Measurements from ENCODE around the gene DCK. TPM values are rescaled to one million over a fixed set of nuclear protein-coding genes. Genes with fewer than 3 reads are reported as not detected.
"Not testable (repeated sequence)": the region's sequence is repeated elsewhere in the genome, so short reads cannot be mapped to it uniquely, and the experiment has no call there.

The DCK gene
- polyA plus RNA-seq, 3 donors: 13.3 to 56.6 (median 47.3) TPM

DNA sequence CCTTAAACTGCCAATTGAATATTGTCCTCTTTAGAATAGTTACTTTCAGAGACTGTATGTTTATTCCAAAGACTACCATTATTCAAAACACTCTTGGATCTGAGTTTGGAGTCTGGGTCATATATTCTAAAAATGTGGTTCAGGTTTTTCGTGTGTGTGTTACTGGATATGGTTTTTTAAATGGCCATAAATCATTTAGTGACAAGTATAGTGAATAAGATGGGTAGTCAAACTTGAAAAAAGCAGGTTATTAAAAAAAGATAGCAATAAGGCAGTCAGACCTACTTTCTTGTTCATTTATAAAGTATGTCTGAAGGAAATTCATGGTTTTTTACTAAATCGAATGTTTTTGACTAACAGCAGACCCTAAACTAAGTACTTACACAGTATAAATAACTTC, 59.3 kb downstream of the DCK start:
- H3K9me3 Mint-ChIP-seq: peaks cover 0 to 4% (median 2%) of the 10 kb centered on the region in 7 donors
- Histone ChIP-seq H2AFZ (ENCODE audit: insufficient read depth, low read depth, low read length, poor library complexity, severe bottlenecking) (no peak overlapping the region), H3K79me2 (ENCODE audit: insufficient read depth, low read length) (no peaks in the 10 kb centered on the region), H3K4me3 (replicated peaks in 1 of 3; ENCODE audit: low read depth in 2 of 3, low read length in 3 of 3) (no peak overlapping the region), H3K9me3 (replicated peaks in 1 of 2; ENCODE audit: control insufficient read depth in 1 of 2, insufficient read depth in 1 of 2, low read length in 2 of 2) (no peaks in the 10 kb centered on the region), H3K36me3 (replicated peaks in 1 of 2; ENCODE audit: control insufficient read depth in 1 of 2, insufficient read depth in 2 of 2, low read length in 2 of 2) (no peaks in the 10 kb centered on the region), H3K4me1 (ENCODE audit: control insufficient read depth in 1 of 2, insufficient read depth in 2 of 2, low read length in 2 of 2) (no peaks in the 10 kb centered on the region), H3K4me2 (replicated peaks; ENCODE audit: extremely low read depth, low read length, poor library complexity, severe bottlenecking) (no peak overlapping the region), H3K27ac (ENCODE audit: low read depth in 1 of 2, low read length in 2 of 2) (no peak overlapping the region), H3K9ac (ENCODE audit: insufficient read depth, low read length, poor library complexity, severe bottlenecking) (no peak overlapping the region), H4K20me1 (ENCODE audit: insufficient read depth, low read length) (no peaks in the 10 kb centered on the region), H3K27me3 (ENCODE audit: control insufficient read depth in 2 of 2, insufficient read depth in 2 of 2, low read length in 2 of 2) (no peaks in the 10 kb centered on the region)
- DNase-seq: no peak
- intact Hi-C loops (cut with micrococcal nuclease): no loop called here
- H3K27ac Mint-ChIP-seq: no peak overlapping the region
- WGBS (ENCODE audit: insufficient coverage): no CpG with 5 or more reads among the region's 2 CpGs
- TF ChIP-seq, protein P1, sequence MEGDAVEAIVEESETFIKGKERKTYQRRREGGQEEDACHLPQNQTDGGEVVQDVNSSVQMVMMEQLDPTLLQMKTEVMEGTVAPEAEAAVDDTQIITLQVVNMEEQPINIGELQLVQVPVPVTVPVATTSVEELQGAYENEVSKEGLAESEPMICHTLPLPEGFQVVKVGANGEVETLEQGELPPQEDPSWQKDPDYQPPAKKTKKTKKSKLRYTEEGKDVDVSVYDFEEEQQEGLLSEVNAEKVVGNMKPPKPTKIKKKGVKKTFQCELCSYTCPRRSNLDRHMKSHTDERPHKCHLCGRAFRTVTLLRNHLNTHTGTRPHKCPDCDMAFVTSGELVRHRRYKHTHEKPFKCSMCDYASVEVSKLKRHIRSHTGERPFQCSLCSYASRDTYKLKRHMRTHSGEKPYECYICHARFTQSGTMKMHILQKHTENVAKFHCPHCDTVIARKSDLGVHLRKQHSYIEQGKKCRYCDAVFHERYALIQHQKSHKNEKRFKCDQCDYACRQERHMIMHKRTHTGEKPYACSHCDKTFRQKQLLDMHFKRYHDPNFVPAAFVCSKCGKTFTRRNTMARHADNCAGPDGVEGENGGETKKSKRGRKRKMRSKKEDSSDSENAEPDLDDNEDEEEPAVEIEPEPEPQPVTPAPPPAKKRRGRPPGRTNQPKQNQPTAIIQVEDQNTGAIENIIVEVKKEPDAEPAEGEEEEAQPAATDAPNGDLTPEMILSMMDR (IDR thresholded peaks at IDR 0.05): no peak
- peaks cover 0 to 2% (median 0%) of the 10 kb centered on the region in 3 donors for H3K27me3 Mint-ChIP-seq (ENCODE audit: low read depth in 3 of 3)
- H3K4me1 Mint-ChIP-seq: no peaks in the 10 kb centered on the region
- no peaks in the 10 kb centered on the region for H3K36me3 Mint-ChIP-seq
- H3K4me3 Mint-ChIP-seq: no peak overlapping the region

DNA sequence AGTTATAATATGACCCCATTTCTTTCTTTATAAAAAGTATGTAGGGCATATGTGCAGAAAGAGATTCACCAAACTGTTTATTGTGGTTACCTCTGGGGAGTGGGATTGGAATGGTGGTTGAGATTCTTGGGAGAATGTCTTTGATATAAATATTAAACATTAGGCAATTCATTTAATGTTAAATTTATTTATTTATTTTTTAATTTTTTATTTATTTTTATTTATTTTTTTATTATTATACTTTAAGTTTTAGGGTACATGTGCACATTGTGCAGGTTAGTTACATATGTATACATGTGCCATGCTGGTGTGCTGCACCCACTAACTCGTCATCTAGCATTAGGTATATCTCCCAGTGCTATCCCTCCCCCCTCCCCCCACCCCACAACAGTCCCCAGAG, 60.2 kb downstream of the DCK start:
- H3K36me3 Mint-ChIP-seq; H3K4me1 ChIP-seq (ENCODE audit: control insufficient read depth in 1 of 2, insufficient read depth in 2 of 2, low read length in 2 of 2); H3K36me3 ChIP-seq (replicated peaks in 1 of 2; ENCODE audit: control insufficient read depth in 1 of 2, insufficient read depth in 2 of 2, low read length in 2 of 2); H3K9ac ChIP-seq (ENCODE audit: insufficient read depth, low read length, poor library complexity, severe bottlenecking); H3K27ac Mint-ChIP-seq; H3K9me3 Mint-ChIP-seq; H3K27me3 Mint-ChIP-seq (ENCODE audit: low read depth in 3 of 3); H3K4me3 Mint-ChIP-seq; H2AFZ ChIP-seq (ENCODE audit: insufficient read depth, low read depth, low read length, poor library complexity, severe bottlenecking); H3K27me3 ChIP-seq (ENCODE audit: control insufficient read depth in 2 of 2, insufficient read depth in 2 of 2, low read length in 2 of 2); H3K79me2 ChIP-seq (ENCODE audit: insufficient read depth, low read length); H3K27ac ChIP-seq (ENCODE audit: low read depth in 1 of 2, low read length in 2 of 2); H3K9me3 ChIP-seq (replicated peaks in 1 of 2; ENCODE audit: control insufficient read depth in 1 of 2, insufficient read depth in 1 of 2, low read length in 2 of 2); H3K4me1 Mint-ChIP-seq; intact Hi-C loops (cut with micrococcal nuclease); DNase-seq; H4K20me1 ChIP-seq (ENCODE audit: insufficient read depth, low read length); H3K4me3 ChIP-seq (replicated peaks in 1 of 3; ENCODE audit: low read depth in 2 of 3, low read length in 3 of 3); H3K4me2 ChIP-seq (replicated peaks; ENCODE audit: extremely low read depth, low read length, poor library complexity, severe bottlenecking): not testable (repeated sequence)
- WGBS (ENCODE audit: insufficient coverage): no CpG with 5 or more reads among the region's 1 CpG

DNA sequence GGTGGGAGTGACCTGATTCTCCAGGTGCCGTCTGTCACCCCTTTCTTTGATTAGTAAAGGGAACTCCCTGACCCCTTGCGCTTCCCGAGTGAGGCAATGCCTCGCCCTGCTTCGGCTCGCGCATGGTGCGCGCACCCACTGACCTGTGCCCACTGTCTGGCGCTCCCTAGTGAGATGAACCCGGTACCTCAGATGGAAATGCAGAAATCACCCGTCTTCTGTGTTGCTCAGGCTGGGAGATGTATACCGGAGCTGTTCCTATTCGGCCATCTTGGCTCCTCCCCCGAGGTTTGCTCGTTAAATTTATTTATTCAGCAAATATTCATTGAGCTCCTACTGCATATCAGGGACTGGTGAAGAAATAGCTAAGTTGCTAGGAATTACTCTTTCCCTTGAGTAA, 66.1 kb downstream of the DCK start:
- H3K4me1 Mint-ChIP-seq; H3K4me3 ChIP-seq (replicated peaks in 1 of 3; ENCODE audit: low read depth in 2 of 3, low read length in 3 of 3); H3K36me3 ChIP-seq (replicated peaks in 1 of 2; ENCODE audit: control insufficient read depth in 1 of 2, insufficient read depth in 2 of 2, low read length in 2 of 2); H3K27ac Mint-ChIP-seq; H3K27ac ChIP-seq (ENCODE audit: low read depth in 1 of 2, low read length in 2 of 2); H3K9ac ChIP-seq (ENCODE audit: insufficient read depth, low read length, poor library complexity, severe bottlenecking); H3K36me3 Mint-ChIP-seq; H3K27me3 ChIP-seq (ENCODE audit: control insufficient read depth in 2 of 2, insufficient read depth in 2 of 2, low read length in 2 of 2); intact Hi-C loops (cut with micrococcal nuclease); H4K20me1 ChIP-seq (ENCODE audit: insufficient read depth, low read length); H3K4me2 ChIP-seq (replicated peaks; ENCODE audit: extremely low read depth, low read length, poor library complexity, severe bottlenecking); H3K27me3 Mint-ChIP-seq (ENCODE audit: low read depth in 3 of 3); H3K79me2 ChIP-seq (ENCODE audit: insufficient read depth, low read length); DNase-seq; H3K4me3 Mint-ChIP-seq; H3K9me3 ChIP-seq (replicated peaks in 1 of 2; ENCODE audit: control insufficient read depth in 1 of 2, insufficient read depth in 1 of 2, low read length in 2 of 2); H3K4me1 ChIP-seq (ENCODE audit: control insufficient read depth in 1 of 2, insufficient read depth in 2 of 2, low read length in 2 of 2); H2AFZ ChIP-seq (ENCODE audit: insufficient read depth, low read depth, low read length, poor library complexity, severe bottlenecking); H3K9me3 Mint-ChIP-seq: not testable (repeated sequence)
- WGBS (ENCODE audit: insufficient coverage): 96% methylated on average over 3 of the region's 16 CpGs
